GM12878 (cell line): ENCODE measurements around the gene UVSSA. TPM values are rescaled to one million over a fixed set of nuclear protein-coding genes. Genes with fewer than 3 reads are reported as not detected.

ENCODE experiments used
- ATAC-seq: fragments of 200-7000 bp; cut with Tn5 transposase; 3 replicates; pipeline ENCODE4 v1.9.1; 2020; ENCODE audit warnings: mild to moderate bottlenecking, moderate library complexity
- BruUV-seq: library from RNA; stranded (reverse); fragments of 400-500 nt; replicated peaks from 2 replicates; lab custom pipeline; 2021; lab: Mats Ljungman, UMichigan
- CTCF ChIA-PET: fragments of 300-600 bp; sonication (Branson Sonifier 250); formaldehyde crosslinking; extraction: SDS; loops from one replicate; lab custom pipeline; 2021; ENCODE audit warnings: inconsistent platforms; lab: Yijun Ruan, JAX
- POLR2A ChIA-PET: fragments of 350-600 bp; formaldehyde crosslinking; extraction: SDS; loops from one replicate; lab custom pipeline; 2021; ENCODE audit warnings: inconsistent platforms; lab: Charles Lee
- RAD21 ChIA-PET: fragments of 300-600 bp; sonication (Branson Sonifier 250); formaldehyde crosslinking; loops from one replicate; lab custom pipeline; 2023; ENCODE audit warnings: antibody characterized with exemption; ENCODE audit not compliant: unreplicated experiment; lab: Charles Lee
- SMC1A ChIA-PET: fragments of 300-600 bp; sonication (Branson Sonifier 250); formaldehyde crosslinking; loops from one replicate; lab custom pipeline; 2023; ENCODE audit not compliant: unreplicated experiment, uncharacterized antibody; lab: Charles Lee
- DNase-seq: peaks from one replicate; pipeline ENCODE4 v3.0.0-alpha.2; 2011; ENCODE audit warnings: low read depth, low spot score
- FAIRE-seq: peaks from 3 replicates; lab custom pipeline; 2011; peaks lifted over from hg19 to GRCh38; lab: Jason Lieb, UNC
- H2AFZ ChIP-seq: 2 replicates; pipeline ENCODE4 v1.6.0; 2011; ENCODE audit warnings: low read depth, low read length, control low read depth; ENCODE audit not compliant: control insufficient read depth
- H3K27ac ChIP-seq: 2 replicates; pipeline ENCODE4 v1.5.1; 2011; ENCODE audit warnings: control low read depth; ENCODE audit not compliant: control insufficient read depth, insufficient read depth
- H3K27me3 ChIP-seq, 2 experiments: replicated peaks in 1 of 2; 2 replicates each; pipeline versions ENCODE4 v1.6.0 to v1.6.1; 2011; ENCODE audit warnings: low read length in 1 of 2; ENCODE audit not compliant: control insufficient read depth in 2 of 2, insufficient read depth in 2 of 2
- H3K36me3 ChIP-seq, 2 experiments: 2 replicates each; pipeline ENCODE4 v1.5.1; 2011; ENCODE audit warnings: low read length in 1 of 2; ENCODE audit not compliant: control insufficient read depth in 2 of 2, insufficient read depth in 2 of 2
- H3K4me1 ChIP-seq: 2 replicates; pipeline ENCODE4 v1.6.1; 2011; ENCODE audit warnings: mild to moderate bottlenecking, low read length, moderate library complexity, mixed read lengths; ENCODE audit not compliant: control insufficient read depth, insufficient read depth
- H3K4me2 ChIP-seq: 2 replicates; pipeline ENCODE4 v1.6.0; 2011; ENCODE audit warnings: control low read depth; ENCODE audit not compliant: control insufficient read depth, insufficient read depth
- H3K4me3 ChIP-seq: fragments of 200-600 bp; sonication (generic); 2 replicates; pipeline ENCODE4 v1.5.1; 2016
- H3K79me2 ChIP-seq: 2 replicates; pipeline ENCODE4 v1.6.0; 2011; ENCODE audit warnings: low read length; ENCODE audit not compliant: control insufficient read depth, insufficient read depth
- H3K9ac ChIP-seq: 2 replicates; pipeline ENCODE4 v1.8.0; 2011; ENCODE audit warnings: low read length, control low read depth, mixed read lengths; ENCODE audit not compliant: control insufficient read depth, insufficient read depth
- H3K9me3 ChIP-seq: replicated peaks from 3 replicates; pipeline ENCODE4 v1.5.1; 2011; ENCODE audit warnings: mild to moderate bottlenecking, low read length; ENCODE audit not compliant: control insufficient read depth, insufficient read depth
- H4K20me1 ChIP-seq: 2 replicates; pipeline ENCODE4 v1.6.0; 2011; ENCODE audit not compliant: control insufficient read depth, insufficient read depth
- MYB ChIP-seq: fragments of 150-350 bp; IDR thresholded peaks from 2 replicates; pipeline ENCODE4 v1.6.1; 2014; ENCODE audit warnings: mild to moderate bottlenecking, low read depth, low read length, borderline replicate concordance
- POLR2A ChIP-seq: IDR thresholded peaks from 2 replicates; pipeline ENCODE4 v1.6.1; 2011; ENCODE audit warnings: low read depth, mild to moderate bottlenecking, low read length
- RCOR1 ChIP-seq: conservative IDR thresholded peaks from 2 replicates; pipeline ENCODE4 v1.6.1; 2012; ENCODE audit warnings: low read depth, low read length, improper control_type of control experiment
- SMARCA5 ChIP-seq: fragments of 450-650 bp; IDR thresholded peaks from 2 replicates; pipeline ENCODE4 v1.6.1; 2017; ENCODE audit warnings: mild to moderate bottlenecking
- ZZZ3 ChIP-seq: IDR thresholded peaks from 2 replicates; pipeline ENCODE4 v1.6.1; 2011; ENCODE audit warnings: low read depth; ENCODE audit not compliant: control insufficient read depth, insufficient read length
- WGBS: methylation state at CpG from one replicate; pipeline ENCODE4 v1.1.6; 2016; ENCODE audit warnings: low lambda C conversion rate; ENCODE audit not compliant: insufficient replicate concordance, insufficient coverage; ENCODE audit errors: missing lambda C conversion rate; 5-methylcytosine and 5-hydroxymethylcytosine counted together
- in situ Hi-C: fragments of 300-500 bp; cut with MboI; formaldehyde crosslinking; loops from 9 replicates; pipeline ENCODE4 v1.14.3; 2018; ENCODE audit warnings: mixed read lengths
- intact Hi-C: fragments of 100-400 bp; cut with micrococcal nuclease; formaldehyde crosslinking; loops from one replicate; pipeline ENCODE4 v1.14.2; 2022; ENCODE audit not compliant: unreplicated experiment
- polyA plus RNA-seq, 11 experiments: library from polyadenylated mRNA; depleted of rRNA in 4 of 11; unstranded in 6 of 11; stranded (reverse) in 5 of 11; fragments of >200 nt; fragmentation: Nextera tagmentation in 4 of 11; fragmentation: Illumina TruSeq in 1 of 11; extraction: Ambion mirVana in 4 of 11; extraction: Trizol in 1 of 11; gene quantifications; 1 replicate in 1 of 11; 2 replicates in 10 of 11; pipeline versions ENCODE4 v1.2.1 to v1.2.3, GENCODE V29; 2011 to 2016; ENCODE audit warnings: inconsistent platforms in 2 of 11, missing spikeins in 2 of 11, low read depth in 1 of 11
- total RNA-seq, 4 experiments: library from RNA; depleted of rRNA in 3 of 4; stranded (reverse); fragments of >200 nt in 3 of 4; fragmentation: Illumina TruSeq in 1 of 4; extraction: Trizol in 1 of 4; gene quantifications; 2 replicates each; pipeline versions ENCODE4 v1.2.1 to v1.2.3, GENCODE V29; 2013 to 2021
- TF ChIP-seq, protein P1 (sequence below): fragments of 450-650 bp; IDR thresholded peaks from 2 replicates; pipeline ENCODE4 v1.6.1; 2014; ENCODE audit warnings: mild to moderate bottlenecking
- TF ChIP-seq, protein P2 (sequence below): IDR thresholded peaks from 2 replicates; pipeline ENCODE4 v1.6.1; 2011; ENCODE audit warnings: low read depth, low read length, improper control_type of control experiment, borderline replicate concordance

UVSSA gene
- total and polyA plus RNA-seq, 10 of the 15 experiments (the other 5 are each of a cell fraction or from before 2014, with no cell fraction given): 0.34 to 16.8 (median 3.6) TPM

DNA sequence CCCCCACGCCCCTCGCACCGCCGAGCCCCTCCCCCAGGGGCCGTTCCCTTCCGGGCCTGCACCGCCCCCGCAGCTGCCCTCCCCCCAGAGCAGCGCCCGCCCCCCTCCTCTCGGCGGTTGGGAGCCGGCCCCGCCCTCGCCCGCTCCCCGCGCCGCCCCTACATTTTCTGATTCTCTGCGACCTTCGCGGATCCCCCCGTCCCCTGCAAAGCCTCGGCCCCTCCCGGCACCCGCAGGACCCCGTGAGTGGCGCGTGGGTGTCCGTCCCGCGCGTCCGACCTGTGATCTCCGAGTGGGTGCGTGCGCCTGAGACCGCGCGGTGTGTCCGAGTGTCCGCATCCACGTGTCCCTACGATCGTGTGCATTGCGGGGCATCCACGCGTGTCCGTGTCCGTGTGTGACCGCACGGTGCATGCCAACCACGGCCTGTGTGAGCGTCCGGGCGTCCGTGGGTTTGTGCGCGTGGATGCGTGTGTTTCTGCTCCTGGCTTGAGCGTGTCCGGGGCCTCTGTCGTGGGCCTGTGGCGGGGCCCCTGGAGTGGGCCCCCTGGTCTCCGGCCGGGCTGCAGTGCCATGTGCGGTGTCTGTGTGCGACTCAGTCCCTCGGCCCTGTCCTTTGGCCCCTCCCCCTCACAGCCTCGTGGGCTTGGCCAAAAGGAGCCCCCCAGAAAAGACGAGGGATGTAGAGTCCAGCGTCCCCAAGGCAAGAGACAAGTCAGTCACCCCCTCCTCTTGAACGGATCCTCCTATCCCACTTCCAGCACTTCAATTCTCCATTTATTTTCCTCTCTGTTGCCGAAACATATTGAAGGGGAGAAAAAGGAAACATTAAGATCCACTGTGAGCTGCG lies 68.0 kb downstream of the UVSSA start:
- no peak overlapping the region for H3K4me2 ChIP-seq

More for the DNA sequence above, 68.0 kb downstream of the UVSSA start:
- WGBS: 82% methylated on average over 26 of the region's 75 CpGs
- H2AFZ ChIP-seq: no peak overlapping the region
- no peak for TF ChIP-seq POLR2A
- TF ChIP-seq ZZZ3: no peak
- no peak for TF ChIP-seq RCOR1
- no peak for TF ChIP-seq SMARCA5
- TF ChIP-seq MYB: no peak
- TF ChIP-seq, protein P1, sequence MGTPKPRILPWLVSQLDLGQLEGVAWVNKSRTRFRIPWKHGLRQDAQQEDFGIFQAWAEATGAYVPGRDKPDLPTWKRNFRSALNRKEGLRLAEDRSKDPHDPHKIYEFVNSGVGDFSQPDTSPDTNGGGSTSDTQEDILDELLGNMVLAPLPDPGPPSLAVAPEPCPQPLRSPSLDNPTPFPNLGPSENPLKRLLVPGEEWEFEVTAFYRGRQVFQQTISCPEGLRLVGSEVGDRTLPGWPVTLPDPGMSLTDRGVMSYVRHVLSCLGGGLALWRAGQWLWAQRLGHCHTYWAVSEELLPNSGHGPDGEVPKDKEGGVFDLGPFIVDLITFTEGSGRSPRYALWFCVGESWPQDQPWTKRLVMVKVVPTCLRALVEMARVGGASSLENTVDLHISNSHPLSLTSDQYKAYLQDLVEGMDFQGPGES: no peak
- TF ChIP-seq, protein P2, sequence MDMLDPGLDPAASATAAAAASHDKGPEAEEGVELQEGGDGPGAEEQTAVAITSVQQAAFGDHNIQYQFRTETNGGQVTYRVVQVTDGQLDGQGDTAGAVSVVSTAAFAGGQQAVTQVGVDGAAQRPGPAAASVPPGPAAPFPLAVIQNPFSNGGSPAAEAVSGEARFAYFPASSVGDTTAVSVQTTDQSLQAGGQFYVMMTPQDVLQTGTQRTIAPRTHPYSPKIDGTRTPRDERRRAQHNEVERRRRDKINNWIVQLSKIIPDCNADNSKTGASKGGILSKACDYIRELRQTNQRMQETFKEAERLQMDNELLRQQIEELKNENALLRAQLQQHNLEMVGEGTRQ: no peak
- H3K27me3 ChIP-seq: no peaks in the 10 kb centered on the region
- ChIA-PET CTCF (no interaction called here), SMC1A (no interaction called here), RAD21 (no interaction called here), POLR2A (no interaction called here)
- in situ Hi-C loops (no loop called here), intact Hi-C loops (no loop called here)
- no peaks in the 10 kb centered on the region for H3K36me3 ChIP-seq
- no peak overlapping the region for H3K27ac ChIP-seq
- H3K9me3 ChIP-seq: no peaks in the 10 kb centered on the region; the same call in 2 of the 3 replicates
- BruUV-seq: no TSS peak
- no peaks in the 10 kb centered on the region for H4K20me1 ChIP-seq
- FAIRE-seq (no peak), ATAC-seq (no peak), DNase-seq (no peak)
- no peaks in the 10 kb centered on the region for H3K79me2 ChIP-seq
- H3K4me1 ChIP-seq: no peaks in the 10 kb centered on the region
- H3K4me3 ChIP-seq: no peak overlapping the region
- no peak overlapping the region for H3K9ac ChIP-seq
